H9 (cell line): ENCODE results near the gene CCDC88A. TPM values are rescaled to one million over a fixed set of nuclear protein-coding genes. Genes with fewer than 3 reads are reported as not detected.
A peak's percentile ranks its signal among the peaks of the same experiment; 100 is the strongest.

Experiments used
- DNase-seq: peaks from one replicate; pipeline ENCODE4 v3.0.0-alpha.2; 2017
- H2AFZ ChIP-seq: one replicate; pipeline ENCODE4 v1.6.1; 2013; ENCODE audit warnings: mild to moderate bottlenecking, low read length, control low read depth, moderate library complexity
- H2AK5ac ChIP-seq: 2 replicates; pipeline ENCODE4 v1.6.1; 2013; ENCODE audit warnings: low read length, control low read depth, mixed read lengths; ENCODE audit not compliant: insufficient read length
- H2BK120ac ChIP-seq: one replicate; pipeline ENCODE4 v1.6.1; 2013; ENCODE audit warnings: low read depth, mild to moderate bottlenecking, low read length, control low read depth, inconsistent platforms; ENCODE audit not compliant: poor library complexity, severe bottlenecking
- H2BK12ac ChIP-seq: 2 replicates; pipeline ENCODE4 v1.6.1; 2013; ENCODE audit warnings: low read length, control low read depth, mixed read lengths, low read depth; ENCODE audit not compliant: insufficient read length
- H2BK15ac ChIP-seq: 2 replicates; pipeline ENCODE4 v1.6.1; 2013; ENCODE audit warnings: low read depth, low read length, control low read depth
- H2BK20ac ChIP-seq: one replicate; pipeline ENCODE4 v1.6.1; 2013; ENCODE audit warnings: low read depth, mild to moderate bottlenecking, low read length, control low read depth, inconsistent platforms; ENCODE audit not compliant: poor library complexity, severe bottlenecking
- H2BK5ac ChIP-seq: 2 replicates; pipeline ENCODE4 v1.6.1; 2013; ENCODE audit warnings: low read length, control low read depth, mixed read lengths; ENCODE audit not compliant: insufficient read length
- H3K14ac ChIP-seq: 2 replicates; pipeline ENCODE4 v1.6.1; 2013; ENCODE audit warnings: low read length, control low read depth; ENCODE audit not compliant: insufficient read depth
- H3K18ac ChIP-seq: 2 replicates; pipeline ENCODE4 v1.6.1; 2013; ENCODE audit warnings: low read depth, mild to moderate bottlenecking, mixed read lengths, low read length, control low read depth; ENCODE audit not compliant: insufficient read length
- H3K23ac ChIP-seq: 2 replicates; pipeline ENCODE4 v1.6.1; 2013; ENCODE audit warnings: low read length, control low read depth, mixed read lengths, low read depth; ENCODE audit not compliant: insufficient read length
- H3K23me2 ChIP-seq: 2 replicates; pipeline ENCODE4 v1.6.1; 2013; ENCODE audit warnings: low read depth, mild to moderate bottlenecking, mixed read lengths, low read length, control low read depth; ENCODE audit not compliant: insufficient read length, poor library complexity, severe bottlenecking
- H3K27ac ChIP-seq: 2 replicates; pipeline ENCODE4 v1.5.1; 2013; ENCODE audit warnings: low read length, control low read depth, mixed read lengths, low read depth; ENCODE audit not compliant: insufficient read length
- H3K27me3 ChIP-seq: 2 replicates; pipeline ENCODE4 v1.6.1; 2013; ENCODE audit warnings: low read length, control low read depth, inconsistent platforms; ENCODE audit not compliant: insufficient read depth
- H3K4ac ChIP-seq: 2 replicates; pipeline ENCODE4 v1.6.1; 2013; ENCODE audit warnings: low read depth, mild to moderate bottlenecking, control low read depth, inconsistent platforms, low read length, moderate library complexity
- H3K4me1 ChIP-seq: 2 replicates; pipeline ENCODE4 v1.6.1; 2013; ENCODE audit warnings: low read length, control low read depth, inconsistent platforms; ENCODE audit not compliant: insufficient read depth
- H3K4me2 ChIP-seq: 2 replicates; pipeline ENCODE4 v1.6.1; 2013; ENCODE audit warnings: low read length, control low read depth, mixed read lengths; ENCODE audit not compliant: insufficient read length, insufficient read depth
- H3K56ac ChIP-seq: 2 replicates; pipeline ENCODE4 v1.6.1; 2013; ENCODE audit warnings: low read depth, mild to moderate bottlenecking, mixed read lengths, low read length, control low read depth; ENCODE audit not compliant: insufficient read length
- H3K79me1 ChIP-seq: 2 replicates; pipeline ENCODE4 v1.6.1; 2013; ENCODE audit warnings: low read depth, mild to moderate bottlenecking, moderate library complexity, low read length, control low read depth, inconsistent platforms; ENCODE audit not compliant: insufficient read depth, poor library complexity, severe bottlenecking
- H3K79me2 ChIP-seq: 2 replicates; pipeline ENCODE4 v1.6.1; 2013; ENCODE audit warnings: low read length, control low read depth, inconsistent platforms; ENCODE audit not compliant: insufficient read depth
- H3K9ac ChIP-seq: 2 replicates; pipeline ENCODE4 v1.6.1; 2013; ENCODE audit warnings: low read length, control low read depth, mixed read lengths; ENCODE audit not compliant: insufficient read length; ENCODE audit errors: extremely low read depth
- H3K9me3 ChIP-seq: one replicate; pipeline ENCODE4 v1.6.1; 2013; ENCODE audit warnings: low read depth, low read length, inconsistent platforms; ENCODE audit not compliant: control insufficient read depth
- H3T11ph ChIP-seq: one replicate; pipeline ENCODE4 v1.6.1; 2013; ENCODE audit warnings: mild to moderate bottlenecking, low read length, control low read depth, inconsistent platforms
- H4K20me1 ChIP-seq: one replicate; pipeline ENCODE4 v1.6.1; 2013; ENCODE audit not compliant: control insufficient read depth, insufficient read length, insufficient read depth
- H4K5ac ChIP-seq: 2 replicates; pipeline ENCODE4 v1.6.1; 2013; ENCODE audit warnings: low read depth, mild to moderate bottlenecking, mixed read lengths, low read length, control low read depth; ENCODE audit not compliant: insufficient read length
- H4K8ac ChIP-seq: replicated peaks from 2 replicates; pipeline ENCODE4 v1.6.1; 2013; ENCODE audit warnings: low read length, control low read depth, mixed read lengths, low read depth; ENCODE audit not compliant: insufficient read length
- H4K91ac ChIP-seq: 2 replicates; pipeline ENCODE4 v1.6.1; 2013; ENCODE audit warnings: low read depth, mild to moderate bottlenecking, moderate library complexity, mixed read lengths, low read length, control low read depth; ENCODE audit not compliant: insufficient read length
- H3K27ac Mint-ChIP-seq, 3 experiments: 2 replicates in 2 of 3; 3 replicates in 1 of 3; pipeline ENCODE4 v1.8.0; 2020 to 2021; ENCODE audit warnings: mixed read lengths in 3 of 3, mild to moderate bottlenecking in 1 of 3, moderate library complexity in 1 of 3
- H3K27me3 Mint-ChIP-seq: 2 replicates; pipeline ENCODE4 v1.8.0; 2021; ENCODE audit warnings: low read depth, mild to moderate bottlenecking, moderate library complexity, mixed read lengths
- H3K36me3 Mint-ChIP-seq, 3 experiments: 2 replicates in 2 of 3; 3 replicates in 1 of 3; pipeline ENCODE4 v1.8.0; 2020 to 2021; ENCODE audit warnings: low read depth in 3 of 3, mixed read lengths in 3 of 3; ENCODE audit not compliant: insufficient read depth in 1 of 3
- H3K4me1 Mint-ChIP-seq, 2 experiments: 2 replicates each; pipeline ENCODE4 v1.8.0; 2020; ENCODE audit warnings: mixed read lengths in 2 of 2
- H3K4me3 Mint-ChIP-seq, 2 experiments: 2 replicates in 1 of 2; 3 replicates in 1 of 2; pipeline ENCODE4 v1.8.0; 2020 to 2021; ENCODE audit warnings: mild to moderate bottlenecking in 2 of 2, mixed read lengths in 2 of 2, moderate library complexity in 1 of 2
- H3K9me3 Mint-ChIP-seq, 2 experiments: 2 replicates in 1 of 2; 3 replicates in 1 of 2; pipeline ENCODE4 v1.8.0; 2020; ENCODE audit warnings: mild to moderate bottlenecking in 2 of 2, mixed read lengths in 2 of 2, moderate library complexity in 1 of 2
- WGBS: extraction: QIAGEN DNeasy Blood & Tissue Kit; methylation state at CpG from one replicate; pipeline ENCODE4 v1.1.7; 2013; ENCODE audit warnings: missing lambda C conversion rate, low lambda C conversion rate, mixed read lengths; ENCODE audit not compliant: insufficient read length; ENCODE audit errors: extremely low coverage; 5-methylcytosine and 5-hydroxymethylcytosine counted together
- total RNA-seq: library from RNA; stranded (reverse); gene quantifications from 2 replicates; pipeline ENCODE4 v1.2.1, GENCODE V29; 2021
- TF ChIP-seq, protein P1 (sequence below): fragments of 200-600 bp; sonication (generic); conservative IDR thresholded peaks from 3 replicates; pipeline ENCODE4 v1.8.0; 2021; ENCODE audit warnings: antibody characterized with exemption, mild to moderate bottlenecking

Gene CCDC88A
- total RNA-seq, 1 experiment from 2014 or later = 91.8 TPM

DNA sequence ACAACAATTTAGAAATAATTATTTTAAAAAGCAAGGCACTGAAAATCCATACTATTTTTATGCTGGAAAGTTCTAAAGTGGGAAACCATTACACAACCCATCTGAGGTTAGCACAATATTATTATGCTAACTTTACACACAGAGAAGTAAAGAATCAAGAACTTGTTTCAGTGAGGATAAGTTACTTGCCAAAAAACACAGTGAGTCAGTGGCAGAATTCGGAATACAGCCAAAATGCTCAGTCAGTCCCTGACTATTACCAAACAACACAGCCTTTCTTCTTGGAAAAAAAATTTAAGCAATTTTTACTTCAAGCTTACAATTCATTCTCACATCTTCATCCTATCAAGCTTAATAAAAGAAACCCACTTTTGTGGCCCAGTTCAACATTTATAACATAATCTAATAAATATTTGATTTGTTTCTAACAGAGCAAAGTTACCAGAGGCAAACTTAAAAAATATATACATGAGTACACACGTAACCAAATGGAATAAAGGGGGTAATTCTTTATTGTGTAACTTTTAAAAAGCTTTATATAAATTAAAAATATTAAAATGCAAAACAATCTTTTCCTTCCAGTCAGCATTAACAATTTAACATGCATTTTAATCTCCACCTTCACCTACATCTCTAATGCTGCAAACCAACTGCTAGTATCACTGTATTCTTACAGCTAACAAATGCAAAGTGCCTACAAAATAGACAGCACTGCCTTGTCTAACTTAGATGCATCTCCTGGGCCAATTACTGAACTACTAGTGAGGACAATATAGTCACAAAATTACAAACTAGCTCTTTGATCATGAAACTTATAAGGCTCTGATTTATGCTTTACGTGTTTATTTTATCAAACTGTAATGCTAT is 55.2 kb downstream of the CCDC88A start:
- Mint-ChIP-seq H3K4me1 (no peaks in the 10 kb centered on the region), H3K27me3 (no peaks in the 10 kb centered on the region), H3K27ac (peak overlapping the region in 1 of 3 experiments; percentile 6; a peak in 1 of 7 replicates), H3K36me3 (peaks cover 0 to 12% (median 0%) of the 10 kb centered on the region in 3 experiments; a peak in 3 of 7 replicates), H3K4me3 (no peak overlapping the region), H3K9me3 (no peaks in the 10 kb centered on the region)
- no CpG with 5 or more reads among the region's 3 CpGs for WGBS
- H3K9me3 ChIP-seq = no peaks in the 10 kb centered on the region
- no peak overlapping the region for H3K56ac ChIP-seq
- no peak overlapping the region for H2AK5ac ChIP-seq
- no peaks in the 10 kb centered on the region for H4K20me1 ChIP-seq
- no peak overlapping the region for H3T11ph ChIP-seq
- no peaks in the 10 kb centered on the region for H3K4me1 ChIP-seq
- TF ChIP-seq, protein P1, sequence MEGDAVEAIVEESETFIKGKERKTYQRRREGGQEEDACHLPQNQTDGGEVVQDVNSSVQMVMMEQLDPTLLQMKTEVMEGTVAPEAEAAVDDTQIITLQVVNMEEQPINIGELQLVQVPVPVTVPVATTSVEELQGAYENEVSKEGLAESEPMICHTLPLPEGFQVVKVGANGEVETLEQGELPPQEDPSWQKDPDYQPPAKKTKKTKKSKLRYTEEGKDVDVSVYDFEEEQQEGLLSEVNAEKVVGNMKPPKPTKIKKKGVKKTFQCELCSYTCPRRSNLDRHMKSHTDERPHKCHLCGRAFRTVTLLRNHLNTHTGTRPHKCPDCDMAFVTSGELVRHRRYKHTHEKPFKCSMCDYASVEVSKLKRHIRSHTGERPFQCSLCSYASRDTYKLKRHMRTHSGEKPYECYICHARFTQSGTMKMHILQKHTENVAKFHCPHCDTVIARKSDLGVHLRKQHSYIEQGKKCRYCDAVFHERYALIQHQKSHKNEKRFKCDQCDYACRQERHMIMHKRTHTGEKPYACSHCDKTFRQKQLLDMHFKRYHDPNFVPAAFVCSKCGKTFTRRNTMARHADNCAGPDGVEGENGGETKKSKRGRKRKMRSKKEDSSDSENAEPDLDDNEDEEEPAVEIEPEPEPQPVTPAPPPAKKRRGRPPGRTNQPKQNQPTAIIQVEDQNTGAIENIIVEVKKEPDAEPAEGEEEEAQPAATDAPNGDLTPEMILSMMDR = no peak
- H2BK5ac ChIP-seq = no peak overlapping the region
- H3K27me3 ChIP-seq = no peaks in the 10 kb centered on the region
- no peak overlapping the region for H3K27ac ChIP-seq
- no peak overlapping the region for H2BK20ac ChIP-seq
- no peak overlapping the region for H2BK120ac ChIP-seq
- H2BK12ac ChIP-seq = no peak overlapping the region
- H2AFZ ChIP-seq = no peak overlapping the region
- H3K23me2 ChIP-seq = no peaks in the 10 kb centered on the region
- H3K79me2 ChIP-seq = no peaks in the 10 kb centered on the region
- H4K91ac ChIP-seq = no peak overlapping the region
- H3K14ac ChIP-seq = no peak overlapping the region
- no peak overlapping the region for H4K5ac ChIP-seq
- no peak for DNase-seq
- no peak overlapping the region for H3K23ac ChIP-seq
- no peak overlapping the region for H4K8ac ChIP-seq
- H3K79me1 ChIP-seq = no peaks in the 10 kb centered on the region
- H3K9ac ChIP-seq = no peak overlapping the region
- H2BK15ac ChIP-seq = no peak overlapping the region
- H3K4ac ChIP-seq = no peak overlapping the region
- H3K4me2 ChIP-seq = no peak overlapping the region
- H3K18ac ChIP-seq = no peak overlapping the region
